GM12891 (cell line): ENCODE measurements around the gene RAB11FIP4.

Experiments used
- POLR2A ChIP-seq: IDR thresholded peaks from 2 replicates; pipeline ENCODE4 v1.6.1; 2011; ENCODE audit warnings: low read depth, low read length, control low read depth
- POLR2AphosphoS5 ChIP-seq: IDR thresholded peaks from 2 replicates; pipeline ENCODE4 v1.6.1; 2011; ENCODE audit warnings: low read depth, low read length, control low read depth
- POU2F2 ChIP-seq: IDR thresholded peaks from 2 replicates; pipeline ENCODE4 v1.6.1; 2011; ENCODE audit warnings: low read depth, mild to moderate bottlenecking, control low read depth, low read length, moderate library complexity
- TAF1 ChIP-seq: IDR thresholded peaks from 2 replicates; pipeline ENCODE4 v1.6.1; 2011; ENCODE audit warnings: low read depth, low read length, control low read depth

DNA sequence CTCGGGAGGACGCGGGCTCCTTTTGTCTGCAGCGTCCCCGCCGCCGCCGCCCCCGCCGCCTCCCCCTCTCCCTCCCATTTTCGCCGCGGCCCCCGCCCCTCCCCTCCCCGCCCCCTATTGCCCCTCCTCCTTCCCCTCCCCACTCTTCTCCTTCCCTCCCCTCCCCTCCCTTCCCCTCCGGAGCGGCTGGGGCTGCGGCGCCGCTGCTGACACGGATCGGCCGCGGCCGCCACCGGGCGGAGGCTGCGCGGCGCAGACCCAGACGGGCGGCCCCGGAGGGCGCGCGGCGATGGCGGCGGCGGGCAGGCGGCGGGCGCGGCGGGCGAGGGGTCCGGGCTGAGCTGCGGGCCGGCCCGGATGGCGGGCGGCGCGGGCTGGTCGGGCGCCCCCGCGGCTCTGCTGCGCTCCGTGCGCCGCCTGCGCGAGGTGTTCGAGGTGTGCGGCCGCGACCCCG lies at the start of gene RAB11FIP4:
- TF ChIP-seq POLR2AphosphoS5 (no peak), POLR2A (no peak), TAF1 (no peak), POU2F2 (no peak)
